GM19025 (cell line): Measurements from ENCODE around the gene HDAC7.

Experiments used
- ATAC-seq: cut with Tn5 transposase; IDR thresholded peaks from one replicate; pipeline ENCODE4 v1.9.1; 2021; ENCODE audit warnings: mild to moderate bottlenecking, low read depth, moderate library complexity; ENCODE audit not compliant: unreplicated experiment

The HDAC7 gene

DNA sequence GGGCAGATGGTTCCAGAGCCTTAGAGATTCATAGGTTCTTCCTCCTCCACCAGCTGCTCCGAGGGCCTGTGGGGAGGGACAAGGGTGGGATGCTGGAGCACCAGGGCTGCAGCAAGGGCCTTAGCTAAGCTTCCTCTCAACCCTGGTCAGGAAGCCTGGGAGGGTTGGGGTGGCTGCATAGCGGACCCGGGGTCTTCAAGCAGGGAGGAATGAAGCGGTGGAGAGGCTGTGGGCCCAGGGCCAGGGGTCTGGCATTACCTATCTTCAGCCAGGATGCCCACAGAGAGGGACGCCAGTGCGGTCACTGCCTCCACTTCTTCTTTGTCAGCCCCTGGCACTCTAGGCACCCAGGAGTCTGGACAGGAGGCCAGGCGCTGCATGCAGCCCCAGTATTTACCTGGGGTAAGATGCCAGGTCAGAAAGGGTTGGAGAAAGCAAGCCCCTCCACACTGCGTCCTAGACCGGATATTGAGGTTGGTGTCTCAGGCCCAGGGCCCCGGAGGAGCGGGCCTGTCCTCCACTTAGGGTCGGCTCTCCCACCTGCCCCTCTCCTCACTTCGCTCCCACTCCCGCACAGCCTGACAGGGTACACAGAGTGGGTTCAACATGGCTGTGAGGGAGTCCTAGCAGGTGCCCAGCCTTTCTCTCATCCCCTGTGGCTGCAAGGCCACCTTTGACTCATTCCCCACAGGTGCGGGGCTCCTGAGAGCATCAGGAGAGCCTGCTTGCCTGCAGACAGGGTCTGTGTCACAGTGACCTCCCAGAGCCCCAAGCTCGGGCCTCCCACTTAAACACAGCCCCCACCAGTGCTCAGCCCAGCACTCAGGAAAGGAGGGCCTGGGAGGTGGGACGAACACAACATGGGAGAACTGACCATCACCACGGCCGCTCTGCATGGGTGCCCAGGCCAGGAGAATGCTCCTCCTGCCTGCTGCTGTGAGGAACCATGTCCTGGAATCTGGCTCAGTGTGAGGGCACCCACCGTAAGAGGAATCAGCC, 35.6 kb downstream of the HDAC7 start:
- ATAC-seq = no peak

DNA sequence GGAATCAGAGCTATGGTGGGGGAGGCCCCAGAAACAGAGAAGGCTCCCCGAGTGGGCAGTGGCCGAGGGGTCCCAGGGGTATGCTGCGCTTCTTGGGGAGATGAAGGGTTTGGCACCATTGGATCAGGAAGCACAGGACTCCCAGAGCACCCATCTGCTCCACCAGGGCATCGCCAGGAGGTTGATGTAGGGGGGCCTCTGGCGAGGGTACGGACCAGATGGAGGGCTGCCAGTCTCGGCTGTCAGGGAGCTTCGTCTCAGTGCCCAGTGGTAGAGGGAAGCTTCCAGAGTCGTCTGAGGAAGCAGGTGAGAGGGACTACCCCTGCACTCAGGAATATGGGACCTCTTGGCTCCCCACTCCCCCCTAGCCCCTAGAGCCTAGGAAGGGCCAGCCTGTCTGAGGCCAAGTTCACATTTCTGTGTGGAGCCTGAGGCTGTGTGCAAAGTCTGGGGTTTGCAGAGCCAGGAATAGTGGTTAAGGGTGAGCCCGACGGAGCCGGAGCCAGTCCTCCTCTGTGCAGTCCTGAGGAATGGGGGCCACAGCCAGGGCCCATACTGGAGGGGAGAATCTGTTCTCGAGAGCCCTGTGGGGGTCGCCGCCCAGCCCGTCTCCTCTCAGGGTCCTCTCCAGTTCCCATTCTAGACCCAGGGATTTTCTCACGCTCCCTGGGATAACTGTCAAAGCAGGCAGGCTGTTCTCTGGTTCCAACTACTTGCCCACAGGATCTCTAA, 36.5 kb downstream of the HDAC7 start:
- no peak for ATAC-seq

DNA sequence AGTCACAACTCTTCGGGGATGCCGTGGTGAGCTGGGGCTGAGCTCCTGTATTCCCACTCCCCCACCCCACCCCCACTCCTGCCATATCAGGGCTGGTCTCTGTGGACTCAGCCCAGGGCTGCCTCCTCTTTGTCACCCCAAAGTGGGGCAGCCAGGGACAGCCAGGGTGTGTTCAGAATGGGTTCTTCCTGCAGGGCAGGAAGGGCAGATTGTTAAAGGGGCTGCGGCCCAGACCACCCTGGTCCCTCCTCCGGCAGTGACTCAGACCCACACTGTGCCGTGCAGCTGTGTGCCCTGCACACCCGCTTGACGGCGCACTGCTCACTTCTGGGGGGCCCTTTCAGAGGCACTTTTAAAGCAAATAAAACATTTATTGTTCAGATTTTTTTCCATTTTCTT, 37.3 kb downstream of the HDAC7 start:
- ATAC-seq = no peak

DNA sequence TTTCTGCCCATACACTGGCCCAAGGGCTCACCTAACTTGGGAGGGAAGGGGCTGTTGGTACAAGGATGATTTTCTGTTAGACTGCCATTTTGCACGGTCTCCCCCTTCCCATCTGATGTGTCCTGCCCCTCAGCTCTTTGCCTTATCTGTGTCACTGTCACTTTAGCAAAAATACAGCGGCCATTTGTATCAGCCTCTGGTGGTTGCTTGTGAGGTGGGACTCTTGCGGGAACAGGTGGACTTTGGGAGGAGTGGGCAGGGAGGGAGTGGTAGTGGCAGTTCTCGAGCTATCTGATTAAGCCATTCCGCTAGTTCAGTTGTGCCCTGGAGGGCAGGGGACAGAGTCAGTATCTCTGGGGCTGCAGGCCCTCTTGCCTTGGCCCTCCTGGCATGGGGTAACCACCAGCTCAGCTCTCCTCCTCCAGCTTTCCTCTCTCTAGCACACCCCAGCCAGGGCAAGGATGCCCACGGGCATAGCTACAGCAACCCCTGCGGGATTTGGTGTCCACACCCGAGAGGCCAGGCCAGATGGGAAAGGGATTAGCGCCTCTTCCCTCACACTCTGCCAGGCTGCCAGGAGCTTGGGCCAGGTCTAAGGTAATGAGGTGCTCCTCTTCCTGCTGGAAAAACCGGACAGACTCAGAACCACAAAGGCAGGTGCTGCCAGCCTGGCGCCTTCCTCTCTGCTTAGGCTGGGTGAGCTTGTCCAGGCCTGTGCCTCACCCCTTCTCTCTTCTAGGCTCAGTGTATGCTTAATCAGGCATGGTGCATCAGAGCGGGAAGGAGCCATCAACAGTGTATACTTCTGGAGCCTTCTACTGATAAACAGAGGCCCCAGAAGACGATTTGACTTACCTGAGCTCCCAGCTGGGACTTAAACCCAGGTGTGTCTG, 38.0 kb downstream of the HDAC7 start:
- no peak for ATAC-seq

DNA sequence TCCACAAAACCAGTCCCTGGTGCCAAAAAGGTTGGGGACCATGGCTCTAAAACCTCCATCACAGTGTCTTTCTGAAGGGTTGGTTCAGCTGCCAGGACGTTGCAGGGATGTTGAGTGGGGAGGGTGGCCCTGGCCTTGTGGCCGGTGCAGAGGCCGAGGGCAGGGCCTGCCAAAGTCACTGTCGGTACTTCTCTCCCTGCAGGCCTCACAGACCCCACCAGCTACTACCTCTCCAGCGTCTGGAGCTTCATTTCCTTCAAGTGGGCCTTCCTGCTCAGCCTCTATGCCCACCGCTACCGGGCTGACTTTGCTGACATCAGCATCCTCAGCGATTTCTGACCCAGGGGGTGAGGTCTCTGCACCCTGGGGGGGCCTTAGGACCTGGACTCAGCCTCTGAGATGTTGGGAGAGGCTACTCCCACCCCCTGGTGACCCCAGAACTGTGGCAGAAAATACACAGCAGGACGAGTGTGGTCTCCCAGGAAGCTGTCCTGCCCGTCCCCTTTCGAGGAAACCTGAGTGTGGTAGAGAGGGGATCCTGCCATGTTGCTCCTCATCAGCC, 39.7 kb downstream of the HDAC7 start:
- ATAC-seq = no peak

DNA sequence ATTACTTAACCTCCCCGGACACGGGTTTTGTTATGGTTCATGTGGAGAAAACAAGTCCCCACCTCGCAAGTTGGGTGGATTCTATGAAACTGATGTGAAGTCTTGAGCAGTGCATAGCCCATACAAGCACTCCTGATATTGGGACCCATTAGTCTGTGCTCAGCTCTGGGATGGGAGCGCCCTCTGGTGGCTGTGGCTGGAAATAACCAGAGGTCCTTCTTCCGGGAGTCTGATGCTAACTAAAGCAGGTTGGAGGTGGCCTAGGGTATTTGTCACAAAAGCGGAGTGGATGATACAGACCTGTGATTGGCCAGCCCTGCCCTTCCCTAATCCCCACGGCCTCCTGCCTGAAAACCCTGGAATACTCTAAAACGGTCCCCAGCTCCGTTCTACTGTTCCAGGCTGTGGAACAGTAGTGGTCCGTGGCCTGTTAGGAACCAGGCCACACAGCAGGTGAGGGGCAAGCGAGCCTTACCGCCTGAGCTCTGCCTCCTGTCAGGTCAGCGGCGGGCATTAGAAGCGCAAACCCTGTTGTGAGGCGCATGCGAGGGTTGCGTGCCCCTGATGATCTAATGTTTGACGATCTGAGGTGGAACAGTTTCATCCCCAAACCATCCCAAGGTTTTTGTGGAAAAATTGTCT, 40.3 kb downstream of the HDAC7 start:
- ATAC-seq = peak; percentile 75

DNA sequence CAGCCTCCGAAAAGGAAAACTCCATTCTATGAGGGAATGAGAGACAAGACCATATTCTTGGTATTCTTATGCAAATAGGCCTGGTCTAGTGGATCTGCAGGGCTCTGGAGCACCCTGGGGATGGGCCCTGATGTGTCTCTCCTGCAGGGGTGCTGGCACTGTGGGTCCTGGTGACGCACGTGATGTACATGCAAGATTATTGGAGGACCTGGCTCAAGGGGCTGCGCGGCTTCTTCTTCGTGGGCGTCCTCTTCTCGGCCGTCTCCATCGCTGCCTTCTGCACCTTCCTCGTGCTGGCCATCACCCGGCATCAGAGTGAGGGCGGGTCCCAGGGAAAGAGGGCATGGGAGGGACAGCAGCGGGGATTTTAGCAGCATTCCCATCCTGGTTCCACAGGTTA, 40.8 kb downstream of the HDAC7 start:
- ATAC-seq = no peak

DNA sequence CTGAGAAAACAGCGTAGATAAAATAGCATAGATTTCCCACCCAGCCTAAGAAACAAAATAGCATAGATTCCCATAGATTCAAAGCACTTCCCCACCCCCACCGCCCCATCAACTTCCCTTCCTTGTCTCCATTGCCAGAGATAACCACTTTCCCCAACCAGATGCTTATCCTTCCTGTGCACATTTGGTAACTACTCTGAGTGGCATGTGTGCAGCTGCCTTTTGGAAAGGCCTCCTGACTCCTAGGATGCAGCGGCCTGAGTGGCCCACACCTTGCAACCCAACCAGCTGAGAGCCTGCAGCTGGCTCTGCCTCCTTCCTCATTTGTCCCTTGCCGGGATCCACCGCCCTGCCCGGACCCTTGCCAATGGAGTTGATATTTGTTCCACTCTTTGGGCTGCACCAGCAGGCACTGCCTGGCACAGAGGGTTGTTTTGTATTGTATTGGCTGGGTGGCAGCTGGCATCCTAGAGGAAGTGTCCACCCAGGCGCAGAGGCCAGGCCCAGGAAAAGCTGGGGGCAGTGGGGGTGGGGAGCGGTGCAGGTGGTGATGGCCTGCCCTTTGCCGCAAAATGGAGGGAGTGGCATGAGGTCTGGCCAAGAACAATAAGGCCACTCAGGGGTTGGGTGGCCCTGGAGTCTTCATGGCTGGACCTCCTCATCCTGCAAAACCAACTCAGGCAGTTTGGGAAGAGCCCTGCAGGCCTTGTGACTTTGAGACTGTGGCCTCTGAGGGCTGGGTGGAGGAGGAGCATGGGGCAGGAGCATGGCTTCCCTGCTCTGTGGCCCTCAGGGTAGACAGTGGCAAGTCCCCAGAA, 41.8 kb downstream of the HDAC7 start:
- ATAC-seq = no peak

DNA sequence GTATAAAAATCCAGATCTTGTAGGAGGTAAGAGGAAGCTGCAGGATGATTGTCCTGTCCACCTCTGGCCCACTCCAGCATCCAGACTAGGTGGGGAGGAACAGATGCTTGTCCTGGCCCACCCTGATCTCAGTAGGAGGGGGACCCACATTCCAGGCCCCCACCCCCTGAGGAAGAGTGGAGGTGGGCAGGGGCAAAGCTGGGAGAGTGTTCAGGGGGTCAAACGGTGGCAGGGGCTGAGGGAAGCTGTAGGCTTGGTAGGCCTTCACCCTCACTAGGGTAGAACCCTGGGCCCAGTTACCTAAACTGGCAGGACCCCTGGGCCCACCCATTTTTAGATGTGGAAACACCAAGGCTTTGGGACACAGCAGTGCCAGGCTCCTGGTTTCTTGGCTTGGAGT, 42.6 kb downstream of the HDAC7 start:
- ATAC-seq = no peak

DNA sequence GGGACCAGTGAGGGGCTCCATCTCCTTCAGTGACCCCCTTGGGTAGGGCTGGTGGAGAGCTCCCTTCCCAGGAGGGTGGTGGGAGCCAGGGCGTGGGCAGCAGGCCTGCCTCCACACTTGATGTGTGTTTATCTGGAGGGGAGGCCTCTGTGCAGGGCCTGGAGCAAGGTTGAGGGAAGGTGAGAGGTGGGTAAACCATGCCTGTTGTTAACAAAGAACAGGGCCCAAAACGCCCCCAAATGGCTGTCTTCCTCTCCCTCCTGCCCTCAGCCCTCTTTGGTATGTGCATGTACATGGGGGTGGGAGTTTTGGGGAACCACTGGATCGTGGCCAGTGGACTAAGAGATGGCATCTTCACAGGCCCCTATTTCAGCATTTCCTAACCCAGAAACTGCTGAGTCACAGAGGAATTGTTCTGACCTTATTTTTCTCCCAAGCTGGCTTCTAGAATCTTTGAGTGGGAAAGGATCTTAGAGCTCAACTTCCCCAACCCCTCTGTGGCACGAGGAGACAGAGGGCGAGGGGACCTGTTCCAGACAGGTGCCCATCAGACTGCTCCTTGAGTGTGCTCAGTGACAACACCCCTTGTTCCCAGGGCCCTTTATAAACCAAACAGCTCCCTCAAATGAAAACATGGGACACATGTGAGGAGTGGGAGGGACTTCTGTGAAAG, 43.1 kb downstream of the HDAC7 start:
- no peak for ATAC-seq

DNA sequence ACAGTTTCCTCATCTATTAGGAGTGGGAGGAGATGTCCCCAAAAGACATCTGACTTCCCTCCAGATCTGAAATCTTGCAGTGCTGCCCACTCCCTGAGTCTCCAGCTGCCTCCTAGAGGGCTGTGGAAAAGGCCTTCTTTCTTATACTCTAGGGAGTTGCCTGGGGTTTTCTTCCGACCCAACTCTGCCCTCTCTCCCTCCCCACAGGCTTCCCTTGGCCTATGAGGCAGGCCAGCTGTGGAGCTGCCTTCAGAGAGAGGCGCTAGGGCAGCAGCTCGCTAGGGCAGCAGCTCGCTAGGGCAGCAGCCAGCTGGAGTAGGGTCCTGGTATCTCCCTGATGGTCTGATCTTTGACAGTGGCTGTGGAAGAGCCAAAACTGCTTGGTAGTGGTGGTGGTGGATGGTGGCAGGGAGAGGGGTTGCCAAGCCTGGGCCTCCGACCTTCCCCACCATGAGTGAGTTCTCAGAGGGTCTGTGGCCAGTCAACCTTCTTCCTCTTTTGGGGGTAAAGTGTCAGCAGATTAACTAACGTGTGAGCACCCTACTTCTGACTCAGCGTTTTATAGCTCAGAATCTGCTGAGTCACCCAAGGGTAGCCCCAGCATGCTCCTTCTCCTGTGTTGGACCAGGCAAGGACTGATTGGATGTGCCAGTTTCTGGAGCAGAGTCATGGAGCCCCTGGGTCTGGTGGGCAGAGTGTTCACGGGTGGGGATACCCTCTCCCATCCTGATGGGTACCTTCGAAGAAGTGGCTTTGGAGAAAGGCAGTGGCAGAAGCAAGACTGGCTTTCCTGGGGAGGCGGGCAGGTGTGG, 44.4 kb downstream of the HDAC7 start:
- ATAC-seq = no peak

DNA sequence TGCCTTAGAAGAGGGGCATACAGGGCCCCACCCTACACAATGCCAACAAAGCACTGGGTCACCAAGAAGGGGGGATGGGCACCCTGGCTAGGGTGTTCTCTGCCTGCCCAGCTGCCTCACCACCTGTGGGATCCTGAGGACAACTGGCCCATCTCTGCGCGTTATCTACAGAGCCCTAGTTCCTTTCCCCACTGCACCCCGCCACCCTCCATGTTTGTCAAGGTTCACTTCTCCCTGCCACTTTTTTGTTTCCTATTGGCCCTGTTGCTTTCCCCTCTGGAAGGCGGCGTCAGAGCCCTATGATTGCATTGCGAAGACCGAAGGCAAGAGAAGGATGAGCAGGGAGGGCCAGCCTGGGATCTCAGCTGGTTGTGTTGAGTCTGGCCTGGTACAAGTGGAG, 45.0 kb downstream of the HDAC7 start:
- ATAC-seq = no peak

DNA sequence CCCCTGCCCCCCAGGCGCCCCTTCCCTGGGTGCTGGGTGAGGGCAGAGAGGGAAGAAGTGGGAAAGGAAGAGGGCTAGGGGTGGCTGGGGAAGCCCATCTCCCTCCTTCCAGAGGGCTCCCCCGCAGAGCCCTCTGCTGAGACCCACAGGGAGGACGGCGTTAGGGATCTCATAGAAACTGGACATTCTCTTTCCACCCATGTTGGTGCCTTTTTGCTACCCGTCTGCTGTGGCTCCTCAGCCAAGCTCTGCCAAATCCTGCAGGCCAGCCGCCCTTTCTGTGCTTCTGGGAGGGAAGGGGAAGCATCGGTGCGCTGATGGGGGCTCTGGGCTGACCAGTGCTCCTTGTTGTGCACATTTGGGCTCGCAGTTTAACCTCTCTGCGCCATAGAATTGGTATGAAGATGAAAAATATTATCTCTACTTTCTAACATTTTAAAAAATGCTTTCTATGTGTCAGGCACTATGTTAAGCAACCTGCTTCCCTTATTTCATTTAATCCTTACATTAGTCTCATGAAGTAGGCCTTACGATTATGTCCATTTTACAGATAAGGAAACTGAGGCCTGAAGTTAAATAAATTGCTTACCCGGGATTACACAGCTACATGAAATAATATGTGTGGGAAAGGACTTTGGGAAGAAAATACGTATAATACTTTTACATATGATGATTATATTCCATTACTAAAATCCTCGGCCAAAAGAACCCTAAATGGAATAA, 45.7 kb downstream of the HDAC7 start:
- ATAC-seq = no peak

DNA sequence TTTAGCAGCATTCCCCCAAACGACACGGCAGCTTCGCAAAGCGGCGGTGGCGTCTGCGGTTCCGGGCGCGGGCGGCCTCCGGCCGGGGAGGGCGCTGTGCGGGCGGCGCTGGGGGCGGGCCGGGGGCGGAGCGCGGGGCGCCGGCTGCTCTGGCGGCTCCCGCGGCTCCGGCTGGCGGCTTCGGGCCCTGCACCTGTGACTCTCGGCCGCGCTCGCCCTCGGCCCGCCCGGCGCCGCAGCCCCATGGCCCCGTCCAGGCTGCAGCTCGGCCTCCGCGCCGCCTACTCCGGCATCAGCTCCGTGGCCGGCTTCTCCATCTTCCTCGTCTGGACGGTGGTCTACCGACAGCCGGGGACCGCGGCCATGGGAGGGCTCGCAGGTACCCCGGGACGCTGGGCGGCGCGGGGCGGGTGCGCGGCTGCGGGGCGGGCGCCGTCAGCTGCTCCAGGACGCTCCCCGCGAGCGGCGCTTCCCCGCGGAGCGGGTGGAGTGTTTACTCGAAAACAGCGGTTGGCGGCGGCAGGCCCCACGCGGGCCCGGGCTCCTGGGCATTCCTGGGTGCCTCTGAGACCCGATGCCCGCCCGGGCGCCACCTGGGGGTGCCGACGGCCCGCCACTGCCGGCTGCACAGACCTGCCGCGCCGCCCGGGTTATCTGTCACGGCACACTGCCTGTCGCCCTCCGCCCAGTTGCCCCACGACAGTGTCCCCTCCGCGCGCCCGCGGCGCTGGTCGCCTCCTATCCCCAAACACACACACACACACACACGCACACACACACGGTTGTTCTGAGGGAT, 46.4 kb downstream of the HDAC7 start, which contains the start of gene SLC48A1:
Gene SLC48A1, plus strand, starts transcription at position 177 of the 796 bp plus-strand sequence. Its CDS starts 67 bp downstream, at position 244.
- ATAC-seq = peak; percentile 87

DNA sequence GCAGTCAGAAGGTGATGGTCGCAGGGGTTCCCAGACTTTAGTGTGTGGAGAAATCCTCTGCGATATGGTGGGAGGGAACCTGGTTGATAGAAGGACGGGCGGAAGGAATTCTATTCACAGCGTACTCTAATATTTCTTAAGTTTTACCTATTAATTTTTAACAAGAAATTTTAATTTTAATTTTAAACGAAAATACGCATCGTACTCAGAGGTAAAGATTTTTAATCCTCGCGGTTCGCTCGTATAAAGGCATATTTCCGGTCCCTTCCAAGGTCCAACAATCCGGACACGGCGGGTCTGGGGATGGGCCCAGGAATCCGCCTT, 47.0 kb downstream of the HDAC7 start:
- no peak for ATAC-seq

DNA sequence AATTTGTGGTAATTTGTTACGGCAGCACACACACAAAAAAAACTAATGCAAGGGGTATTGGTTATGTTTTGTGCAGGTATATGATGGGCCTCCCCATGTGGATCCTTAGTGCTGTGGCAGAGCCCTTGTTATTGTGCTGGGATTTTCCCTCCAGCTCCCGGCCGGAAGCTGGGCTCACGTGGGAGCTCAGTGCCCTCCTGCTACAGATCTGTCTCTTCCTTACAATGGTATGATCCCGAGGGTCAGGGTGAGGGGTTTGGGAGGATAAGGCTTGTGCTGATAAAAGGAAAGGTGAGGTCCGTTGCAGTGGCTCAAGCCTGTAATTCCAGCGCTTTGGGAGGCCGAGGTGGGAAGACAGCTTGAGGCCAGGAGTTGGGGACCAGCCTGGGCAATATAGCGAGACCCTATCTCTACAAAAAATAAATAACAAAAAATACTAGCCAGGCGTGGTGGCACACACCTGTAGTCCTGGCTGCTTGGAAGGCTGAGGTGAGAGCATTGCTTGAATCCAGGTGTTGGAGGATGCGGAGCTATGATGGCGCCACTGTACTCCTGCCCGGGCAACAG, 47.5 kb downstream of the HDAC7 start:
- ATAC-seq = no peak
